Activated T-cell treated with anti-CD3 and anti-CD28 coated beads, Interleukin-2, amount 50 U/mL, for 72 hours (primary cell): ENCODE data around the gene TPRA1. TPM values are rescaled to one million over a fixed set of nuclear protein-coding genes. Genes with fewer than 3 reads are reported as not detected.
A peak's percentile ranks its signal among the peaks of the same experiment; 100 is the strongest.

Experiments
- ATAC-seq, 2 donors: fragments of 150-1000 bp; cut with Tn5 transposase; replicated peaks in 1 of 2; 2 replicates each; pipeline ENCODE4 v1.10.0; 2021; ENCODE audit warnings: moderate library complexity in 2 of 2, mild to moderate bottlenecking in 1 of 2
- DNase-seq, 2 donors: peaks; one replicate each; pipeline ENCODE4 v3.0.0; 2021 to 2022; ENCODE audit warnings: mixed read lengths in 1 of 2
- H3K27ac Mint-ChIP-seq: one replicate; pipeline ENCODE4 v1.8.0; 2022; ENCODE audit warnings: mild to moderate bottlenecking, moderate library complexity, mixed read lengths
- H3K27me3 Mint-ChIP-seq: one replicate; pipeline ENCODE4 v1.8.0; 2022; ENCODE audit warnings: low read depth, mixed read lengths
- H3K36me3 Mint-ChIP-seq, 2 donors: one replicate each; pipeline ENCODE4 v1.8.0; 2022; ENCODE audit warnings: mixed read lengths in 2 of 2, mild to moderate bottlenecking in 1 of 2; ENCODE audit not compliant: insufficient read depth in 2 of 2
- H3K4me1 Mint-ChIP-seq: one replicate; pipeline ENCODE4 v1.8.0; 2022; ENCODE audit warnings: low read depth, mixed read lengths
- H3K4me3 Mint-ChIP-seq, 2 donors: one replicate each; pipeline ENCODE4 v1.8.0; 2022; ENCODE audit warnings: mild to moderate bottlenecking in 2 of 2, mixed read lengths in 2 of 2, moderate library complexity in 2 of 2
- H3K9me3 Mint-ChIP-seq, 2 donors: one replicate each; pipeline ENCODE4 v1.8.0; 2022; ENCODE audit warnings: mixed read lengths in 2 of 2
- total RNA-seq, 2 donors: library from RNA; stranded (reverse); gene quantifications; one replicate each; pipeline ENCODE4 v1.2.3, GENCODE V29; 2022

Gene TPRA1
- total RNA-seq, 2 donors from 2014 or later, result 31.1 to 39.0 TPM

- Mint-ChIP-seq H3K4me1 (peaks cover 36% of the 10 kb centered on the region), H3K36me3 (no peaks in the 10 kb centered on the region), H3K9me3 (no peaks in the 10 kb centered on the region), H3K4me3 (no peak overlapping the region), H3K27me3 (no peaks in the 10 kb centered on the region), H3K27ac (no peak overlapping the region)
- ATAC-seq (no peak), DNase-seq (no peak)
These were observed 2.6 kb upstream of the TPRA1 start for GRCh38 chr3:127593178-127593577.

GRCh38 chr3:127590282-127590592 lies 296 bp downstream of the TPRA1 start:
- H3K27ac Mint-ChIP-seq, result no peak overlapping the region
- ATAC-seq (peak; percentile 46 to 51), DNase-seq (peak; percentile 45 to 56)
- H3K4me3 Mint-ChIP-seq, result peak overlapping the region; percentile 82 to 91
- no peaks in the 10 kb centered on the region for H3K27me3 Mint-ChIP-seq
- H3K36me3 Mint-ChIP-seq, result no peaks in the 10 kb centered on the region
- peaks cover 24% of the 10 kb centered on the region for H3K4me1 Mint-ChIP-seq
- no peaks in the 10 kb centered on the region for H3K9me3 Mint-ChIP-seq

- Mint-ChIP-seq H3K27ac (peak overlapping the region; percentile 70), H3K36me3 (no peaks in the 10 kb centered on the region), H3K4me3 (peak overlapping the region; percentile 91 to 96), H3K4me1 (peaks cover 24% of the 10 kb centered on the region), H3K9me3 (no peaks in the 10 kb centered on the region), H3K27me3 (no peaks in the 10 kb centered on the region)
- ATAC-seq (peak in 1 of 2 donors; percentile 2), DNase-seq (peak; percentile 19 to 23)
These were observed 792 bp downstream of the TPRA1 start for GRCh38 chr3:127589600-127590281.

- DNase-seq (peak; percentile 39 to 43), ATAC-seq (no peak)
- Mint-ChIP-seq H3K4me3 (peak overlapping the region; percentile 91 to 96), H3K9me3 (no peaks in the 10 kb centered on the region), H3K27ac (no peak overlapping the region), H3K27me3 (no peaks in the 10 kb centered on the region), H3K4me1 (peaks cover 24% of the 10 kb centered on the region), H3K36me3 (no peaks in the 10 kb centered on the region)
These were observed 1.5 kb downstream of the TPRA1 start for GRCh38 chr3:127588806-127589577.

GRCh38 chr3:127587876-127588275 lies 2.7 kb downstream of the TPRA1 start:
- H3K27me3 Mint-ChIP-seq, result no peaks in the 10 kb centered on the region
- no peaks in the 10 kb centered on the region for H3K9me3 Mint-ChIP-seq
- ATAC-seq (no peak), DNase-seq (no peak)
- H3K27ac Mint-ChIP-seq, result no peak overlapping the region
- no peaks in the 10 kb centered on the region for H3K36me3 Mint-ChIP-seq
- H3K4me1 Mint-ChIP-seq, result peaks cover 24% of the 10 kb centered on the region
- no peak overlapping the region for H3K4me3 Mint-ChIP-seq

- H3K9me3 Mint-ChIP-seq, result no peaks in the 10 kb centered on the region
- no peak overlapping the region for H3K4me3 Mint-ChIP-seq
- ATAC-seq, result no peak
- DNase-seq, result no peak
- H3K27ac Mint-ChIP-seq, result no peak overlapping the region
- peaks cover 0 to under 1% of the 10 kb centered on the region in 2 donors for H3K36me3 Mint-ChIP-seq
- H3K27me3 Mint-ChIP-seq, result no peaks in the 10 kb centered on the region
- peaks cover 15% of the 10 kb centered on the region for H3K4me1 Mint-ChIP-seq
These were observed 4.6 kb downstream of the TPRA1 start for GRCh38 chr3:127585813-127586413.

- ATAC-seq (no peak), DNase-seq (no peak)
- no peaks in the 10 kb centered on the region for H3K27me3 Mint-ChIP-seq
- H3K4me1 Mint-ChIP-seq, result peaks cover 15% of the 10 kb centered on the region
- peaks cover 0 to 1% of the 10 kb centered on the region in 2 donors for H3K36me3 Mint-ChIP-seq
- H3K27ac Mint-ChIP-seq, result no peak overlapping the region
- H3K9me3 Mint-ChIP-seq, result no peaks in the 10 kb centered on the region
- H3K4me3 Mint-ChIP-seq, result no peak overlapping the region
These were observed 5.2 kb downstream of the TPRA1 start for GRCh38 chr3:127585163-127585812.

GRCh38 chr3:127584734-127585133 lies 5.8 kb downstream of the TPRA1 start:
- H3K4me3 Mint-ChIP-seq, result no peak overlapping the region

GRCh38 chr3:127580327-127581060 lies 10.0 kb downstream of the TPRA1 start:
- no peak for DNase-seq
- no peak overlapping the region for H3K4me3 Mint-ChIP-seq
- ATAC-seq, result no peak
- peaks cover 0 to 1% of the 10 kb centered on the region in 2 donors for H3K36me3 Mint-ChIP-seq
- H3K27me3 Mint-ChIP-seq, result no peaks in the 10 kb centered on the region
- no peaks in the 10 kb centered on the region for H3K9me3 Mint-ChIP-seq
- peak overlapping the region; percentile 19 for H3K27ac Mint-ChIP-seq
- peaks cover 4% of the 10 kb centered on the region for H3K4me1 Mint-ChIP-seq

More at GRCh38 chr3:127584734-127585133, 5.8 kb downstream of the TPRA1 start:
- Mint-ChIP-seq H3K4me1 (peaks cover 14% of the 10 kb centered on the region), H3K36me3 (peaks cover 0 to 1% of the 10 kb centered on the region in 2 donors), H3K27me3 (no peaks in the 10 kb centered on the region), H3K9me3 (no peaks in the 10 kb centered on the region), H3K27ac (peak overlapping the region; percentile 25)
- DNase-seq (no peak), ATAC-seq (no peak)

GRCh38 chr3:127578802-127579201 lies 11.7 kb downstream of the TPRA1 start:
- no peak overlapping the region for H3K27ac Mint-ChIP-seq
- no peak for ATAC-seq

GRCh38 chr3:127578168-127578567 lies 12.4 kb downstream of the TPRA1 start:
- Mint-ChIP-seq H3K36me3 (peaks cover 1 to 2% of the 10 kb centered on the region in 2 donors), H3K4me1 (peaks cover 12% of the 10 kb centered on the region), H3K4me3 (no peak overlapping the region), H3K9me3 (no peaks in the 10 kb centered on the region), H3K27me3 (no peaks in the 10 kb centered on the region), H3K27ac (no peak overlapping the region)
- DNase-seq (no peak), ATAC-seq (no peak)

More at GRCh38 chr3:127578802-127579201, 11.7 kb downstream of the TPRA1 start:
- peaks cover 12% of the 10 kb centered on the region for H3K4me1 Mint-ChIP-seq
- DNase-seq, result no peak
- H3K27me3 Mint-ChIP-seq, result no peaks in the 10 kb centered on the region
- H3K4me3 Mint-ChIP-seq, result no peak overlapping the region
- no peaks in the 10 kb centered on the region for H3K9me3 Mint-ChIP-seq
- H3K36me3 Mint-ChIP-seq, result peaks cover 1 to 2% of the 10 kb centered on the region in 2 donors

GRCh38 chr3:127577448-127577847 lies 13.1 kb downstream of the TPRA1 start:
- Mint-ChIP-seq H3K4me1 (peaks cover 12% of the 10 kb centered on the region), H3K9me3 (no peaks in the 10 kb centered on the region), H3K27me3 (no peaks in the 10 kb centered on the region), H3K4me3 (no peak overlapping the region), H3K36me3 (peaks cover 2 to 4% of the 10 kb centered on the region in 2 donors), H3K27ac (no peak overlapping the region)
- DNase-seq (no peak), ATAC-seq (no peak)
